ENCODE results near the gene TAL1. TPM values are rescaled to one million over a fixed set of nuclear protein-coding genes. Genes with fewer than 3 reads are reported as not detected.

TAL1 gene
- total and polyA plus RNA-seq, 10 of the 15 experiments (the other 5 are each of a cell fraction or from before 2014, with no cell fraction given), result 0.05 TPM; not detected in 9

DNA sequence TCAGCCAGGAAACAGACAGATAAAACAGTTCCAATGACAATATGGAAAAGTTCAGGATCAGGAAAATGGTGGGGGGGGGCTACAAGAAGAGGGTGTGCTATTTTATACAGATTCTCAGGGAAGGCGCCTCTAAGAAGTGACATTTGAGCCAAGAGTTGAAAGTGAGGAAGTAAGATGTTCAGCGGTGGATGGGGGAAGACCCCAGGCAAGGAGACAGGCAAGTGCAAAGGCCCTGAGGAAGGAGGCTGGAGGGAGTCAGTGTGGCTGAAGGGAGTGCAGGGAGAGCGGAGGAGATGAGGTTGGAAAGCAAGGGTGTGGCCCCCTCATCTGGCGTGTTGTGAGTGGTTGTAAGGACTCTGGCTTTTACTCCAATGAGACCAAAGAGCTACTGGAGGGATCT lies 33.8 kb downstream of the TAL1 start:
- 46% methylated on average over 4 of the region's 4 CpGs for WGBS (ENCODE audit: insufficient coverage, insufficient replicate concordance, low lambda C conversion rate, missing lambda C conversion rate)
- Histone ChIP-seq H3K27ac (ENCODE audit: control insufficient read depth, insufficient read depth) (no peak overlapping the region), H3K9me3 (replicated peaks; ENCODE audit: control insufficient read depth, insufficient read depth, low read length) (no peaks in the 10 kb centered on the region), H3K4me3 (no peak overlapping the region), H2AFZ (ENCODE audit: control insufficient read depth, low read depth, low read length) (no peak overlapping the region), H3K4me2 (ENCODE audit: control insufficient read depth, insufficient read depth) (no peak overlapping the region), H3K27me3 (replicated peaks in 1 of 2; ENCODE audit: control insufficient read depth in 2 of 2, insufficient read depth in 2 of 2, low read length in 1 of 2) (peaks cover 4 to 5% of the 10 kb centered on the region in 2 experiments; a peak in 2 of 4 replicates), H4K20me1 (ENCODE audit: control insufficient read depth, insufficient read depth) (no peaks in the 10 kb centered on the region), H3K9ac (ENCODE audit: control insufficient read depth, insufficient read depth, low read length) (no peak overlapping the region), H3K36me3 (ENCODE audit: control insufficient read depth in 2 of 2, insufficient read depth in 2 of 2, low read length in 1 of 2) (no peaks in the 10 kb centered on the region), H3K4me1 (ENCODE audit: control insufficient read depth, insufficient read depth, low read length) (no peaks in the 10 kb centered on the region), H3K79me2 (ENCODE audit: control insufficient read depth, insufficient read depth, low read length) (no peaks in the 10 kb centered on the region)
- in situ Hi-C loops (cut with MboI) (no loop called here), intact Hi-C loops (cut with micrococcal nuclease; ENCODE audit: unreplicated experiment) (loop anchor here (10.0 kb wide), 1 partner anchor 227 kb away; no protein-coding TSS in a partner anchor)
- ChIA-PET SMC1A (ENCODE audit: uncharacterized antibody, unreplicated experiment) (no interaction called here), CTCF (interaction anchor here (1.1 kb wide), 1 partner anchor 20 kb away, joined by 3 read pairs; no protein-coding TSS in a partner anchor), POLR2A (no interaction called here), RAD21 (ENCODE audit: unreplicated experiment) (no interaction called here)
- no peak for FAIRE-seq
- no peak for ATAC-seq
- BruUV-seq (replicated peaks), result no TSS peak
- no peak for DNase-seq (ENCODE audit: low read depth, low spot score)
- TF ChIP-seq, protein P1, sequence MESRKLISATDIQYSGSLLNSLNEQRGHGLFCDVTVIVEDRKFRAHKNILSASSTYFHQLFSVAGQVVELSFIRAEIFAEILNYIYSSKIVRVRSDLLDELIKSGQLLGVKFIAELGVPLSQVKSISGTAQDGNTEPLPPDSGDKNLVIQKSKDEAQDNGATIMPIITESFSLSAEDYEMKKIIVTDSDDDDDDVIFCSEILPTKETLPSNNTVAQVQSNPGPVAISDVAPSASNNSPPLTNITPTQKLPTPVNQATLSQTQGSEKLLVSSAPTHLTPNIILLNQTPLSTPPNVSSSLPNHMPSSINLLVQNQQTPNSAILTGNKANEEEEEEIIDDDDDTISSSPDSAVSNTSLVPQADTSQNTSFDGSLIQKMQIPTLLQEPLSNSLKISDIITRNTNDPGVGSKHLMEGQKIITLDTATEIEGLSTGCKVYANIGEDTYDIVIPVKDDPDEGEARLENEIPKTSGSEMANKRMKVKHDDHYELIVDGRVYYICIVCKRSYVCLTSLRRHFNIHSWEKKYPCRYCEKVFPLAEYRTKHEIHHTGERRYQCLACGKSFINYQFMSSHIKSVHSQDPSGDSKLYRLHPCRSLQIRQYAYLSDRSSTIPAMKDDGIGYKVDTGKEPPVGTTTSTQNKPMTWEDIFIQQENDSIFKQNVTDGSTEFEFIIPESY (IDR thresholded peaks at IDR 0.05), result no peak
- no peak for TF ChIP-seq RELA (IDR thresholded peaks at IDR 0.05; ENCODE audit: borderline replicate concordance, partially characterized antibody)
- TF ChIP-seq SUPT20H (IDR thresholded peaks at IDR 0.05; ENCODE audit: borderline replicate concordance, control insufficient read depth, low read depth, low read length), result no peak
- no peak for TF ChIP-seq JUNB (IDR thresholded peaks at IDR 0.05)
- no peak for TF ChIP-seq EP300 (IDR thresholded peaks at IDR 0.05; ENCODE audit: borderline replicate concordance in 1 of 2, control insufficient read depth in 1 of 2, low read depth in 2 of 2, low read length in 2 of 2)
- no peak for TF ChIP-seq SMARCA5 (IDR thresholded peaks at IDR 0.05)
- TF ChIP-seq, protein P2, sequence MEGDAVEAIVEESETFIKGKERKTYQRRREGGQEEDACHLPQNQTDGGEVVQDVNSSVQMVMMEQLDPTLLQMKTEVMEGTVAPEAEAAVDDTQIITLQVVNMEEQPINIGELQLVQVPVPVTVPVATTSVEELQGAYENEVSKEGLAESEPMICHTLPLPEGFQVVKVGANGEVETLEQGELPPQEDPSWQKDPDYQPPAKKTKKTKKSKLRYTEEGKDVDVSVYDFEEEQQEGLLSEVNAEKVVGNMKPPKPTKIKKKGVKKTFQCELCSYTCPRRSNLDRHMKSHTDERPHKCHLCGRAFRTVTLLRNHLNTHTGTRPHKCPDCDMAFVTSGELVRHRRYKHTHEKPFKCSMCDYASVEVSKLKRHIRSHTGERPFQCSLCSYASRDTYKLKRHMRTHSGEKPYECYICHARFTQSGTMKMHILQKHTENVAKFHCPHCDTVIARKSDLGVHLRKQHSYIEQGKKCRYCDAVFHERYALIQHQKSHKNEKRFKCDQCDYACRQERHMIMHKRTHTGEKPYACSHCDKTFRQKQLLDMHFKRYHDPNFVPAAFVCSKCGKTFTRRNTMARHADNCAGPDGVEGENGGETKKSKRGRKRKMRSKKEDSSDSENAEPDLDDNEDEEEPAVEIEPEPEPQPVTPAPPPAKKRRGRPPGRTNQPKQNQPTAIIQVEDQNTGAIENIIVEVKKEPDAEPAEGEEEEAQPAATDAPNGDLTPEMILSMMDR (IDR thresholded peaks at IDR 0.05 in 2 of 3, conservative IDR thresholded peaks at IDR 0.05 in 1 of 3; ENCODE audit: control insufficient read depth in 2 of 3, extremely low read depth in 1 of 3, insufficient read depth in 1 of 3, low read depth in 3 of 3, low read length in 3 of 3), result no peak
- TF ChIP-seq, protein P3, sequence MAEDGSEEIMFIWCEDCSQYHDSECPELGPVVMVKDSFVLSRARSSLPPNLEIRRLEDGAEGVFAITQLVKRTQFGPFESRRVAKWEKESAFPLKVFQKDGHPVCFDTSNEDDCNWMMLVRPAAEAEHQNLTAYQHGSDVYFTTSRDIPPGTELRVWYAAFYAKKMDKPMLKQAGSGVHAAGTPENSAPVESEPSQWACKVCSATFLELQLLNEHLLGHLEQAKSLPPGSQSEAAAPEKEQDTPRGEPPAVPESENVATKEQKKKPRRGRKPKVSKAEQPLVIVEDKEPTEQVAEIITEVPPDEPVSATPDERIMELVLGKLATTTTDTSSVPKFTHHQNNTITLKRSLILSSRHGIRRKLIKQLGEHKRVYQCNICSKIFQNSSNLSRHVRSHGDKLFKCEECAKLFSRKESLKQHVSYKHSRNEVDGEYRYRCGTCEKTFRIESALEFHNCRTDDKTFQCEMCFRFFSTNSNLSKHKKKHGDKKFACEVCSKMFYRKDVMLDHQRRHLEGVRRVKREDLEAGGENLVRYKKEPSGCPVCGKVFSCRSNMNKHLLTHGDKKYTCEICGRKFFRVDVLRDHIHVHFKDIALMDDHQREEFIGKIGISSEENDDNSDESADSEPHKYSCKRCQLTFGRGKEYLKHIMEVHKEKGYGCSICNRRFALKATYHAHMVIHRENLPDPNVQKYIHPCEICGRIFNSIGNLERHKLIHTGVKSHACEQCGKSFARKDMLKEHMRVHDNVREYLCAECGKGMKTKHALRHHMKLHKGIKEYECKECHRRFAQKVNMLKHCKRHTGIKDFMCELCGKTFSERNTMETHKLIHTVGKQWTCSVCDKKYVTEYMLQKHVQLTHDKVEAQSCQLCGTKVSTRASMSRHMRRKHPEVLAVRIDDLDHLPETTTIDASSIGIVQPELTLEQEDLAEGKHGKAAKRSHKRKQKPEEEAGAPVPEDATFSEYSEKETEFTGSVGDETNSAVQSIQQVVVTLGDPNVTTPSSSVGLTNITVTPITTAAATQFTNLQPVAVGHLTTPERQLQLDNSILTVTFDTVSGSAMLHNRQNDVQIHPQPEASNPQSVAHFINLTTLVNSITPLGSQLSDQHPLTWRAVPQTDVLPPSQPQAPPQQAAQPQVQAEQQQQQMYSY (CRISPR knock-in tag; IDR thresholded peaks at IDR 0.05), result no peak
- TF ChIP-seq NRF1 (conservative IDR thresholded peaks at IDR 0.05; ENCODE audit: low read depth, low read length), result no peak
- no peak for TF ChIP-seq TARDBP (IDR thresholded peaks at IDR 0.05; ENCODE audit: borderline replicate concordance)
- TF ChIP-seq, protein P4, sequence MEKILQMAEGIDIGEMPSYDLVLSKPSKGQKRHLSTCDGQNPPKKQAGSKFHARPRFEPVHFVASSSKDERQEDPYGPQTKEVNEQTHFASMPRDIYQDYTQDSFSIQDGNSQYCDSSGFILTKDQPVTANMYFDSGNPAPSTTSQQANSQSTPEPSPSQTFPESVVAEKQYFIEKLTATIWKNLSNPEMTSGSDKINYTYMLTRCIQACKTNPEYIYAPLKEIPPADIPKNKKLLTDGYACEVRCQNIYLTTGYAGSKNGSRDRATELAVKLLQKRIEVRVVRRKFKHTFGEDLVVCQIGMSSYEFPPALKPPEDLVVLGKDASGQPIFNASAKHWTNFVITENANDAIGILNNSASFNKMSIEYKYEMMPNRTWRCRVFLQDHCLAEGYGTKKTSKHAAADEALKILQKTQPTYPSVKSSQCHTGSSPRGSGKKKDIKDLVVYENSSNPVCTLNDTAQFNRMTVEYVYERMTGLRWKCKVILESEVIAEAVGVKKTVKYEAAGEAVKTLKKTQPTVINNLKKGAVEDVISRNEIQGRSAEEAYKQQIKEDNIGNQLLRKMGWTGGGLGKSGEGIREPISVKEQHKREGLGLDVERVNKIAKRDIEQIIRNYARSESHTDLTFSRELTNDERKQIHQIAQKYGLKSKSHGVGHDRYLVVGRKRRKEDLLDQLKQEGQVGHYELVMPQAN (conservative IDR thresholded peaks at IDR 0.05), result no peak
- no peak for TF ChIP-seq CREM (IDR thresholded peaks at IDR 0.05; ENCODE audit: low read depth)
- TF ChIP-seq SREBF2 (IDR thresholded peaks at IDR 0.05; ENCODE audit: low read length), result no peak
- no peak for TF ChIP-seq SRF (IDR thresholded peaks at IDR 0.05; ENCODE audit: low read depth in 2 of 2, low read length in 2 of 2)
- TF ChIP-seq CREB1 (IDR thresholded peaks at IDR 0.05; ENCODE audit: low read depth), result no peak
- TF ChIP-seq POLR2AphosphoS5 (IDR thresholded peaks at IDR 0.05; ENCODE audit: low read length), result no peak

Data from GM12878 (cell line).